Measurements from ENCODE around the gene SLC35F5.

GRCh38 chr2:113777371-113777770 is 20.9 kb upstream of the SLC35F5 start:
- TF ChIP-seq, protein P1, sequence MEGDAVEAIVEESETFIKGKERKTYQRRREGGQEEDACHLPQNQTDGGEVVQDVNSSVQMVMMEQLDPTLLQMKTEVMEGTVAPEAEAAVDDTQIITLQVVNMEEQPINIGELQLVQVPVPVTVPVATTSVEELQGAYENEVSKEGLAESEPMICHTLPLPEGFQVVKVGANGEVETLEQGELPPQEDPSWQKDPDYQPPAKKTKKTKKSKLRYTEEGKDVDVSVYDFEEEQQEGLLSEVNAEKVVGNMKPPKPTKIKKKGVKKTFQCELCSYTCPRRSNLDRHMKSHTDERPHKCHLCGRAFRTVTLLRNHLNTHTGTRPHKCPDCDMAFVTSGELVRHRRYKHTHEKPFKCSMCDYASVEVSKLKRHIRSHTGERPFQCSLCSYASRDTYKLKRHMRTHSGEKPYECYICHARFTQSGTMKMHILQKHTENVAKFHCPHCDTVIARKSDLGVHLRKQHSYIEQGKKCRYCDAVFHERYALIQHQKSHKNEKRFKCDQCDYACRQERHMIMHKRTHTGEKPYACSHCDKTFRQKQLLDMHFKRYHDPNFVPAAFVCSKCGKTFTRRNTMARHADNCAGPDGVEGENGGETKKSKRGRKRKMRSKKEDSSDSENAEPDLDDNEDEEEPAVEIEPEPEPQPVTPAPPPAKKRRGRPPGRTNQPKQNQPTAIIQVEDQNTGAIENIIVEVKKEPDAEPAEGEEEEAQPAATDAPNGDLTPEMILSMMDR (IDR thresholded peaks at IDR 0.05), result no peak
- no peak for TF ChIP-seq POLR2A (IDR thresholded peaks at IDR 0.05)
